ENCODE results near the gene CAMK2D.
"Not testable (repeated sequence)": the region's sequence is repeated elsewhere in the genome, so short reads cannot be mapped to it uniquely, and the experiment has no call there.

Gene CAMK2D

GRCh38 chr4:113725963-113726362 lies 35.6 kb downstream of the CAMK2D start:
- no peak overlapping the region for H3K9ac ChIP-seq (ENCODE audit: low read depth, low read length)
- H3K9me3 ChIP-seq (ENCODE audit: insufficient read depth, low read depth, low read length) = no peaks in the 10 kb centered on the region
- no peaks in the 10 kb centered on the region for H3K27me3 ChIP-seq (ENCODE audit: insufficient read depth, low read length)
- H3K4me3 ChIP-seq (ENCODE audit: low read length) = no peak overlapping the region
- no peak overlapping the region for H3K27ac ChIP-seq (ENCODE audit: low read length)
- H3K4me1 ChIP-seq (ENCODE audit: insufficient read depth, low read length) = no peaks in the 10 kb centered on the region
- no peaks in the 10 kb centered on the region for H3K36me3 ChIP-seq (ENCODE audit: insufficient read depth, low read depth, low read length)

DNA sequence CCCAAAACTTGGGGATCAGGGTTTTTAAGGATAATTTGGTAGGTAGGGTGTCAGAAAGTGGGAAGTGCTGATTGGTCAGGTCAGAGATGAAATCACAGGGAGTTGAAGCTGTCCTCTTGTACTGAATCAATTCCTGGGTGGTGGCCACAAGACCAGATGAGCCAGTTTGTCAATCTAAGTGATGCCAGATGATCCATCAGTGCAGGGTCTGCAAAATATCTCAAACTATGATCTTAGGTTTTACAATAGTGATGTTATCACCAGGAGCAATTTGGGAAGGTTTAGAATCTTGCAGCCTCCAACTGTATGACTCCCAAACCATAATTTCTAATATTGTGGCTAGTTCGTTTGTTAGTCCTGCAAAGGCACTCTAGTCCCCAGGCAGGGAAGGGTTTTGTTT lies 43.3 kb downstream of the CAMK2D start:
- no peaks in the 10 kb centered on the region for H3K27me3 ChIP-seq (ENCODE audit: insufficient read depth, low read length)
- no peaks in the 10 kb centered on the region for H3K36me3 ChIP-seq (ENCODE audit: insufficient read depth, low read depth, low read length)
- H3K9me3 ChIP-seq (ENCODE audit: insufficient read depth, low read depth, low read length) = no peaks in the 10 kb centered on the region
- no peak overlapping the region for H3K27ac ChIP-seq (ENCODE audit: low read length)
- no peaks in the 10 kb centered on the region for H3K4me1 ChIP-seq (ENCODE audit: insufficient read depth, low read length)
- no peak overlapping the region for H3K4me3 ChIP-seq (ENCODE audit: low read length)
- no peak overlapping the region for H3K9ac ChIP-seq (ENCODE audit: low read depth, low read length)

DNA sequence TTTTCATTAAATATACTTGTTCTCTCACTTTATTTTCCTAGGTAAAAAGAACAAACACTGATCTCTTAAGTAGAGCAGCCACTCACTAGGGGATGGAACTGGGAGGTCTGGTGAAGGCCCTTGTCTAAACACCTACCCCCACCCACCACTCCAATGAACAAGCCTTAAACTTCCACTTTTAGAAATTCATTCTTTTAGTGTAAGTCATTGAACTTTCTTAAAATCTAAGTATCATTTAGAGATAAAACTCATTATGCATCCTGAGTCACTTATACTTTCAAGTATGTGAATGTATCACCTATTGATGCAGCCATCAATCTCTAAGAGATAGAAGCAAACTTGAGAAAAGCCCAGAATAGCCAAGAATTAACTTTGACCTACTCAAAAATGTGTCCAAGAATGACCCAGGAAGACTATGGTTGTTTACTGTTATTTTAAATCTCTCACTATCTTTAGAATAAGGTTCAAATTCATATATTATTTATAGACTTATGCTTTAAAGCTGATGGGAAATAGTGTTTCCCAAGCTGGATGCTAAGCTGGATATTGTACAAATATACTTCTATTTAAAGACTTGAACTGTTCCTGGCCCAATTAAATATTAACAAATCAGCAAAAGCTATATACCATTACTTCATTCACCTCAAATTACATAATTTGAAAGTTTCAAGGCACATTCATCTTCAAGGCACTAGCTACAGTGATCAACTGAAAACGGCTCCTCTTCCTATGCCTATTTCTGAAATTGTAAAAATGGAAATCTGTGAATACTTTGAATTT lies 49.5 kb downstream of the CAMK2D start:
- Histone ChIP-seq H3K9ac (ENCODE audit: low read depth, low read length) (no peak overlapping the region), H3K4me1 (ENCODE audit: insufficient read depth, low read length) (no peaks in the 10 kb centered on the region), H3K36me3 (ENCODE audit: insufficient read depth, low read depth, low read length) (no peaks in the 10 kb centered on the region), H3K27me3 (ENCODE audit: insufficient read depth, low read length) (no peaks in the 10 kb centered on the region), H3K27ac (ENCODE audit: low read length) (no peak overlapping the region), H3K4me3 (ENCODE audit: low read length) (no peak overlapping the region), H3K9me3 (ENCODE audit: insufficient read depth, low read depth, low read length) (no peaks in the 10 kb centered on the region)

GRCh38 chr4:113708250-113708649 lies 53.3 kb downstream of the CAMK2D start:
- Histone ChIP-seq H3K27ac (ENCODE audit: low read length) (no peak overlapping the region), H3K4me3 (ENCODE audit: low read length) (no peak overlapping the region), H3K9ac (ENCODE audit: low read depth, low read length) (no peak overlapping the region), H3K9me3 (ENCODE audit: insufficient read depth, low read depth, low read length) (no peaks in the 10 kb centered on the region), H3K27me3 (ENCODE audit: insufficient read depth, low read length) (no peaks in the 10 kb centered on the region), H3K36me3 (ENCODE audit: insufficient read depth, low read depth, low read length) (no peaks in the 10 kb centered on the region), H3K4me1 (ENCODE audit: insufficient read depth, low read length) (no peaks in the 10 kb centered on the region)

GRCh38 chr4:113707048-113707447 lies 54.5 kb downstream of the CAMK2D start:
- Histone ChIP-seq H3K4me1 (ENCODE audit: insufficient read depth, low read length) (no peaks in the 10 kb centered on the region), H3K36me3 (ENCODE audit: insufficient read depth, low read depth, low read length) (no peaks in the 10 kb centered on the region), H3K27me3 (ENCODE audit: insufficient read depth, low read length) (no peaks in the 10 kb centered on the region), H3K9me3 (ENCODE audit: insufficient read depth, low read depth, low read length) (no peaks in the 10 kb centered on the region), H3K9ac (ENCODE audit: low read depth, low read length) (no peak overlapping the region), H3K27ac (ENCODE audit: low read length) (no peak overlapping the region), H3K4me3 (ENCODE audit: low read length) (no peak overlapping the region)

DNA sequence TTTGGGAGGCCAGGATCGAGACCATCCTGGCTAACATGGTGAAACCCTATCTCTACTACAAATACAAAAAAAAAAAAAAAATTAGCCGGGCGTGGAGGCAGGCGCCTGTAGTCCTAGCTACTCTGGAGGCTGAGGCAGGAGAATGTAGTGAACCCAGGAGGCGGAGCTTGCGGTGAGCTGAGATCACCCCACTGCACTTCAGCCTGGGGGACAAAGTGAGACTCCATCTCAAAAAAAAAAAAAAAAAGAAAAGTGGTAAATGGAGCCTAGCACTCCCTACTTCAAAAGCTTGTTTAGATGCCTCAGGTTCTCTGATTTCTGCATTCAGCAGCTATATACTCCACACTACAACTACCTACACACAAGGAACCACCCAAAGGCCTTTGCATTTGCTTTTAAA lies 56.4 kb downstream of the CAMK2D start:
- not testable (repeated sequence) for H3K4me1 ChIP-seq (ENCODE audit: insufficient read depth, low read length); H3K9ac ChIP-seq (ENCODE audit: low read depth, low read length); H3K27me3 ChIP-seq (ENCODE audit: insufficient read depth, low read length); H3K4me3 ChIP-seq (ENCODE audit: low read length); H3K9me3 ChIP-seq (ENCODE audit: insufficient read depth, low read depth, low read length); H3K36me3 ChIP-seq (ENCODE audit: insufficient read depth, low read depth, low read length); H3K27ac ChIP-seq (ENCODE audit: low read length)

DNA sequence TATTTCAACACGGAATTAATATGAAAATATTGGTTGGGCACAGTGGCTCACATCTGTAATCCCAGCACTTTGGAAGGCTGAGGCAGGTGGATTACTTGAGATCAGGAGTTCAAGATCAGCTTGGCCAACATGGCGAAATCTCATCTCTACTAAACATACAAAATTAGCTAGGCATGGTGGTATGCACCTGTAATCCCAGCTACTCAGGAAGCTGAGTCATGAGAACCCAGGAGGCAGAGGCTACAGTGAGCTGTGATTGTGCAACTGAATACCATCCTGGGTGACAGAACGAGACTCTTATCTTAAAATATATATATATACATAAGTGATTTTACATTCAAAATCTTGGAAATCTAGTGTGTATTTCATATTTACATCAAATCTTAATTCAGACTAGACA lies 58.9 kb downstream of the CAMK2D start:
- not testable (repeated sequence) for H3K27ac ChIP-seq (ENCODE audit: low read length); H3K4me3 ChIP-seq (ENCODE audit: low read length); H3K9me3 ChIP-seq (ENCODE audit: insufficient read depth, low read depth, low read length); H3K9ac ChIP-seq (ENCODE audit: low read depth, low read length); H3K36me3 ChIP-seq (ENCODE audit: insufficient read depth, low read depth, low read length); H3K27me3 ChIP-seq (ENCODE audit: insufficient read depth, low read length); H3K4me1 ChIP-seq (ENCODE audit: insufficient read depth, low read length)

DNA sequence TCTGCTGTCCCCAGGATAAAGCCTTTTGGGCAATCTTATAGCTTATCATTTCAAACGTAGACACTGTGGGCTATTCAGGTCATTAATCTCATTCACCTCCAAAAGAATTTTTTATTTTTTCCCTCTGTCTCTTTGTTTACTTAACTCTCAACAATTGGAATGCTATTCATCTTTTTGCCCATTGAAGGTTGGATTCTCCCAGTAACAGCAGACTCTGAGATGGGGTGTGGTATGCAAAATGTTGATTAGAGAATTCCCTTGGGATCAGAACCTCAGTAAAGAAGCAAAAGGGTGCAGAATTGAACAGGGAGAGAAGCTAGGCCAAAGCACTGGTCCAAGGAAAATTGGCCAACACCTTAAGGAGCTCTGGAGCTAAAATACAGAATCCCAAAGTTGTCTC lies 60.4 kb downstream of the CAMK2D start:
- Histone ChIP-seq H3K27me3 (ENCODE audit: insufficient read depth, low read length) (no peaks in the 10 kb centered on the region), H3K4me3 (ENCODE audit: low read length) (no peak overlapping the region), H3K9ac (ENCODE audit: low read depth, low read length) (no peak overlapping the region), H3K36me3 (ENCODE audit: insufficient read depth, low read depth, low read length) (no peaks in the 10 kb centered on the region), H3K9me3 (ENCODE audit: insufficient read depth, low read depth, low read length) (no peaks in the 10 kb centered on the region), H3K4me1 (ENCODE audit: insufficient read depth, low read length) (no peaks in the 10 kb centered on the region), H3K27ac (ENCODE audit: low read length) (no peak overlapping the region)

- H3K36me3 ChIP-seq (ENCODE audit: insufficient read depth, low read depth, low read length) = no peaks in the 10 kb centered on the region
- no peaks in the 10 kb centered on the region for H3K9me3 ChIP-seq (ENCODE audit: insufficient read depth, low read depth, low read length)
- H3K27ac ChIP-seq (ENCODE audit: low read length) = no peak overlapping the region
- H3K4me3 ChIP-seq (ENCODE audit: low read length) = no peak overlapping the region
- no peaks in the 10 kb centered on the region for H3K27me3 ChIP-seq (ENCODE audit: insufficient read depth, low read length)
- H3K4me1 ChIP-seq (ENCODE audit: insufficient read depth, low read length) = no peaks in the 10 kb centered on the region
- no peak overlapping the region for H3K9ac ChIP-seq (ENCODE audit: low read depth, low read length)
Measured at GRCh38 chr4:113700602-113701150, 60.9 kb downstream of the CAMK2D start.

GRCh38 chr4:113699772-113700171 lies 61.8 kb downstream of the CAMK2D start:
- no peaks in the 10 kb centered on the region for H3K27me3 ChIP-seq (ENCODE audit: insufficient read depth, low read length)
- H3K9me3 ChIP-seq (ENCODE audit: insufficient read depth, low read depth, low read length) = no peaks in the 10 kb centered on the region
- no peaks in the 10 kb centered on the region for H3K36me3 ChIP-seq (ENCODE audit: insufficient read depth, low read depth, low read length)
- no peaks in the 10 kb centered on the region for H3K4me1 ChIP-seq (ENCODE audit: insufficient read depth, low read length)
- H3K27ac ChIP-seq (ENCODE audit: low read length) = no peak overlapping the region
- no peak overlapping the region for H3K9ac ChIP-seq (ENCODE audit: low read depth, low read length)
- H3K4me3 ChIP-seq (ENCODE audit: low read length) = no peak overlapping the region

GRCh38 chr4:113697429-113697828 lies 64.1 kb downstream of the CAMK2D start:
- Histone ChIP-seq H3K27ac (ENCODE audit: low read length) (no peak overlapping the region), H3K4me1 (ENCODE audit: insufficient read depth, low read length) (no peaks in the 10 kb centered on the region), H3K36me3 (ENCODE audit: insufficient read depth, low read depth, low read length) (no peaks in the 10 kb centered on the region), H3K9me3 (ENCODE audit: insufficient read depth, low read depth, low read length) (no peaks in the 10 kb centered on the region), H3K4me3 (ENCODE audit: low read length) (no peak overlapping the region), H3K9ac (ENCODE audit: low read depth, low read length) (no peak overlapping the region), H3K27me3 (ENCODE audit: insufficient read depth, low read length) (no peaks in the 10 kb centered on the region)

DNA sequence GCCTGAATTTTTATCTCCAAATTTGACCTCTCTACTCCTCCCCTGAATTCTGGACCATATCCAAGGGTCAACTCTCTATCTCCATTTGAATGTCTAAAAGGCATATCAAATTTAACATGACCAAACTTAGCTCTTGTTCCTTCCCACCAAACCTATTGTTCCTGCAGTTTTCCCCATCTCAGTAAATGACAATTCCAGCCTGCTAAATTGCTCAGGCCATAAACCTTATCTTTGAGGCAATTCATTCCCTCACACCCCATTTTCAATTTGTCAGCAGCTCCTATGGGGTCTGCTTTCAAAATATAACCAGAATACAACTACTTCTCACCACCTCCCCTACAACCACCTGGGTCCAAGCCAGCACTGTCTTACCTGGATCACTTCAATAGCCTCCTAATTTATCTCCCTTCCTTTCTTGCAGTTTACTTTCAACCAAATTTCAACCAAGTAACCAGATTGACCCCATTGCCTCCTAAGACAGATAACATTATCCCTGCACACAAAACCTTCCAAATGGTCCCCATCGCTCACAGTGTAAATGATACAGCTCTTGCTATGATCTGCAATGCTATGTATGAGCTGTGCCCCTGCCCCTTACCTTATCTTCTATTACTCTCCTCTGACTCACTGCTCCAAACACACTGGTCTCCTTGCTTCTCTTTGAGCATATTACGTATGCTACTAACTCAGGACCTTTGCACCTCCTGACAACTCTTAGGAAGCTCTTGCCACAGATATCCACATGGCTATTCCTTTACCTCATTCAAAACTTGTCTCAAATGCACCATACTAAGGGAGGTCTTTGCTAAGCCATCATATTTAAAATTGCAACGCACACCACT lies 66.0 kb downstream of the CAMK2D start:
- no peak overlapping the region for H3K9ac ChIP-seq (ENCODE audit: low read depth, low read length)
- H3K9me3 ChIP-seq (ENCODE audit: insufficient read depth, low read depth, low read length) = no peaks in the 10 kb centered on the region
- H3K4me1 ChIP-seq (ENCODE audit: insufficient read depth, low read length) = no peaks in the 10 kb centered on the region
- no peak overlapping the region for H3K27ac ChIP-seq (ENCODE audit: low read length)
- no peaks in the 10 kb centered on the region for H3K36me3 ChIP-seq (ENCODE audit: insufficient read depth, low read depth, low read length)
- no peak overlapping the region for H3K4me3 ChIP-seq (ENCODE audit: low read length)
- no peaks in the 10 kb centered on the region for H3K27me3 ChIP-seq (ENCODE audit: insufficient read depth, low read length)

All from iPS-20b (cell line).